ENCODE data around the gene RPLP2. TPM values are rescaled to one million over a fixed set of nuclear protein-coding genes. Genes with fewer than 3 reads are reported as not detected.

Gene RPLP2
- total and polyA plus RNA-seq, 4 donors, result 441 to 2,648 (median 1,513) TPM

DNA sequence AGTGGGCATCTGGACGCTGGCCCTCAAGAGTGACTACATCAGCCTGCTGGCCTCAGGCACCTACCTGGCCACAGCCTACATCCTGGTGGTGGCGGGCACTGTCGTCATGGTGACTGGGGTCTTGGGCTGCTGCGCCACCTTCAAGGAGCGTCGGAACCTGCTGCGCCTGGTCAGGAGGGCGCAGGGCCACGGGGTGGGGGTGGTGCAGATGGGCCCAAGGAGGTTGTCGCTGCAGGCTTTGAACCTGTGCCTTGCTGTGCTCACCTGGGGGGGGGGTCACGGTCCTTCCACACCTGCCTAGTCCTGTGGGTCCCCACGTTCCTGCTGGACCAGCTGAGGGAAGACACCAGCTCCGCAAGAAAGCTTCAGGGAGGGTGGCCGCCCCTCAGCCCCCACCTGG is 26.5 kb downstream of the RPLP2 start:
- WGBS, 2 donors, result 93 to 96% methylated on average over 14 of the region's 14 CpGs
- no peaks in the 10 kb centered on the region for H3K9me3 ChIP-seq (ENCODE audit: control insufficient read depth in 4 of 4, insufficient read depth in 3 of 4, low read length in 3 of 4)
- H3K27ac ChIP-seq (ENCODE audit: low read depth in 1 of 2, low read length in 1 of 2), result no peak overlapping the region
- H3K9ac ChIP-seq (ENCODE audit: insufficient read depth in 1 of 2, low read length in 2 of 2), result no peak overlapping the region
- H3K4me3 ChIP-seq, result no peak overlapping the region
- TF ChIP-seq, protein P1, sequence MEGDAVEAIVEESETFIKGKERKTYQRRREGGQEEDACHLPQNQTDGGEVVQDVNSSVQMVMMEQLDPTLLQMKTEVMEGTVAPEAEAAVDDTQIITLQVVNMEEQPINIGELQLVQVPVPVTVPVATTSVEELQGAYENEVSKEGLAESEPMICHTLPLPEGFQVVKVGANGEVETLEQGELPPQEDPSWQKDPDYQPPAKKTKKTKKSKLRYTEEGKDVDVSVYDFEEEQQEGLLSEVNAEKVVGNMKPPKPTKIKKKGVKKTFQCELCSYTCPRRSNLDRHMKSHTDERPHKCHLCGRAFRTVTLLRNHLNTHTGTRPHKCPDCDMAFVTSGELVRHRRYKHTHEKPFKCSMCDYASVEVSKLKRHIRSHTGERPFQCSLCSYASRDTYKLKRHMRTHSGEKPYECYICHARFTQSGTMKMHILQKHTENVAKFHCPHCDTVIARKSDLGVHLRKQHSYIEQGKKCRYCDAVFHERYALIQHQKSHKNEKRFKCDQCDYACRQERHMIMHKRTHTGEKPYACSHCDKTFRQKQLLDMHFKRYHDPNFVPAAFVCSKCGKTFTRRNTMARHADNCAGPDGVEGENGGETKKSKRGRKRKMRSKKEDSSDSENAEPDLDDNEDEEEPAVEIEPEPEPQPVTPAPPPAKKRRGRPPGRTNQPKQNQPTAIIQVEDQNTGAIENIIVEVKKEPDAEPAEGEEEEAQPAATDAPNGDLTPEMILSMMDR (IDR thresholded peaks at IDR 0.05; ENCODE audit: control extremely low read depth, extremely low read depth), result no peak
- H3K4me1 ChIP-seq (ENCODE audit: control insufficient read depth in 5 of 5, insufficient read depth in 5 of 5, low read length in 5 of 5), result peaks cover 6 to 39% (median 8%) of the 10 kb centered on the region in 5 donors
- H3K36me3 ChIP-seq (ENCODE audit: control insufficient read depth in 4 of 4, insufficient read depth in 4 of 4, low read length in 4 of 4), result peaks cover 4 to 46% (median 18%) of the 10 kb centered on the region in 4 donors
- ATAC-seq (ENCODE audit: insufficient read depth, low FRiP score), result no peak
- DNase-seq, result no peak
- peaks cover 0 to 5% (median 1%) of the 10 kb centered on the region in 3 donors for H3K27me3 ChIP-seq (ENCODE audit: control insufficient read depth in 3 of 3, insufficient read depth in 3 of 3, low read length in 2 of 3)

DNA sequence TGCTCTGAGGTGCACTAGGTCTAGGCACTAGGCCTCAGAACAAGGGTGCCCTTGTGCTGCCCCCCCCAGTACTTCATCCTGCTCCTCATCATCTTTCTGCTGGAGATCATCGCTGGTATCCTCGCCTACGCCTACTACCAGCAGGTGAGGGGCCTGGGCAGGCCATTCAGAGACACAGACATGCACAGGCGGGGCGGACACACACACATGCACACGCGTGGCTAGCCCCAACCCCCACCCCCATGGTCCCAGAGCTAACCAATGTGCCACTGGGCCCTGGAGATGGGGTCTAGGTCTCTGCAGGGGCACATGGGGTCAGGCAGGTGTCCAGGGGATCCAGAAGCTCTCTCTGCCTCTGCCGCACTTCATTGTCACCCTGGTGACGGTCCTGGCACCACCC is 26.9 kb downstream of the RPLP2 start:
- Histone ChIP-seq H3K27me3 (ENCODE audit: control insufficient read depth in 3 of 3, insufficient read depth in 3 of 3, low read length in 2 of 3) (peaks cover 0 to 3% (median 0%) of the 10 kb centered on the region in 3 donors), H3K27ac (ENCODE audit: low read depth in 1 of 2, low read length in 1 of 2) (peak overlapping the region in 1 of 2 donors; percentile 8), H3K4me1 (ENCODE audit: control insufficient read depth in 5 of 5, insufficient read depth in 5 of 5, low read length in 5 of 5) (peaks cover 6 to 36% (median 10%) of the 10 kb centered on the region in 5 donors), H3K4me3 (no peak overlapping the region), H3K9me3 (ENCODE audit: control insufficient read depth in 4 of 4, insufficient read depth in 3 of 4, low read length in 3 of 4) (no peaks in the 10 kb centered on the region), H3K36me3 (ENCODE audit: control insufficient read depth in 4 of 4, insufficient read depth in 4 of 4, low read length in 4 of 4) (peaks cover 4 to 46% (median 18%) of the 10 kb centered on the region in 4 donors), H3K9ac (ENCODE audit: insufficient read depth in 1 of 2, low read length in 2 of 2) (no peak overlapping the region)
- DNase-seq (no peak), ATAC-seq (ENCODE audit: insufficient read depth, low FRiP score) (no peak)
- 86 to 94% methylated on average over 9 of the region's 9 CpGs for WGBS, 2 donors
- TF ChIP-seq, protein P1 (IDR thresholded peaks at IDR 0.05; ENCODE audit: control extremely low read depth, extremely low read depth), result no peak

DNA sequence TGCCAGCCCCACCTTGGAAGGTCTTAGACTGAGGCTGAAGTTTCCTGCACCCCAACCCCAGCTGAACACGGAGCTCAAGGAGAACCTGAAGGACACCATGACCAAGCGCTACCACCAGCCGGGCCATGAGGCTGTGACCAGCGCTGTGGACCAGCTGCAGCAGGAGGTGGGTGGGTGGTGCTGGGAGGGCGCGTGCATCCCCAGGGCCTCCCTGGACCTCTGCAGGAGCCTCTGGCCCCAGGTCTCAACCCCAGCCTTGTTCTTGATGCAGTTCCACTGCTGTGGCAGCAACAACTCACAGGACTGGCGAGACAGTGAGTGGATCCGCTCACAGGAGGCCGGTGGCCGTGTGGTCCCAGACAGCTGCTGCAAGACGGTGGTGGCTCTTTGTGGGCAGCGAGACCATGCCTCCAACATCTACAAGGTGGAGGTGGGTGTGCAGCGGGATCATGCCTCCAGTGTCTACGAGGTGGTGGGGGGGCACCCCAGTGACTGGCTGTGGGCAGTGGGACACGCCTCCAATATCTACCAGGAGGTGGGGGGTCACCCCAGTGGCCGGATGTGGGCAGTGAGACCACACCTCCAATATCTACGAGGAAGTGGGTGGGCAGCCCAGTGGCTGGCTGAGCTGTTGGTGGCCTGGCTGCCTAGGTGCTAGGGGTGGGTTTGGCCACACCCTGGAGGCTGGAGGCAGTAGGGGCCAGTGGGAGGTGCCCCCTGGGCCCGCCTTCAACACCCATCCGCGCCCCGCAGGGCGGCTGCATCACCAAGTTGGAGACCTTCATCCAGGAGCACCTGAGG is 27.6 kb downstream of the RPLP2 start:
- TF ChIP-seq, protein P1 (IDR thresholded peaks at IDR 0.05; ENCODE audit: control extremely low read depth, extremely low read depth), result no peak
- Histone ChIP-seq H3K9me3 (ENCODE audit: control insufficient read depth in 4 of 4, insufficient read depth in 3 of 4, low read length in 3 of 4) (no peaks in the 10 kb centered on the region), H3K27me3 (ENCODE audit: control insufficient read depth in 3 of 3, insufficient read depth in 3 of 3, low read length in 2 of 3) (no peaks in the 10 kb centered on the region), H3K4me3 (no peak overlapping the region), H3K36me3 (ENCODE audit: control insufficient read depth in 4 of 4, insufficient read depth in 4 of 4, low read length in 4 of 4) (peaks cover 4 to 46% (median 18%) of the 10 kb centered on the region in 4 donors), H3K4me1 (ENCODE audit: control insufficient read depth in 5 of 5, insufficient read depth in 5 of 5, low read length in 5 of 5) (peaks cover 6 to 30% (median 10%) of the 10 kb centered on the region in 5 donors), H3K9ac (ENCODE audit: insufficient read depth in 1 of 2, low read length in 2 of 2) (no peak overlapping the region), H3K27ac (ENCODE audit: low read depth in 1 of 2, low read length in 1 of 2) (peak overlapping the region in 1 of 2 donors; percentile 15)
- DNase-seq (no peak), ATAC-seq (ENCODE audit: insufficient read depth, low FRiP score) (no peak)
- 86 to 89% methylated on average over 22 of the region's 22 CpGs for WGBS, 2 donors

Measured in lung (tissue), 12 donors.